BLaER1 treated with 17β-estradiol and CSF1 and Interleukin-3, amounts not matched to agents 10 nM and 100 nM (cell line): ENCODE data around the gene TRIM71.

Source experiments
- H3K27ac ChIP-seq, 11 experiments: shearing (Covaris generic); formaldehyde crosslinking; 2 replicates each; pipeline ENCODE4 v1.8.1; 2022
- H3K27me3 ChIP-seq, 11 experiments: shearing (Covaris generic); formaldehyde crosslinking; 2 replicates each; pipeline ENCODE4 v1.8.1; 2022
- H3K36me3 ChIP-seq, 11 experiments: shearing (Covaris generic); formaldehyde crosslinking; 2 replicates each; pipeline ENCODE4 v1.8.1; 2022
- H3K4me1 ChIP-seq, 10 experiments: shearing (Covaris generic); formaldehyde crosslinking; 2 replicates each; pipeline ENCODE4 v1.8.1; 2022
- H3K4me2 ChIP-seq, 11 experiments: shearing (Covaris generic); formaldehyde crosslinking; 2 replicates each; pipeline ENCODE4 v1.8.1; 2022
- H3K4me3 ChIP-seq, 10 experiments: shearing (Covaris generic); formaldehyde crosslinking; 2 replicates each; pipeline ENCODE4 v1.8.1; 2022
- H3K9ac ChIP-seq, 11 experiments: shearing (Covaris generic); formaldehyde crosslinking; 2 replicates each; pipeline ENCODE4 v1.8.1; 2022
- H3K9me3 ChIP-seq, 11 experiments: shearing (Covaris generic); formaldehyde crosslinking; replicated peaks in 1 of 11; 2 replicates each; pipeline ENCODE4 v1.8.1; 2022
- H4K20me1 ChIP-seq, 11 experiments: shearing (Covaris generic); formaldehyde crosslinking; 2 replicates each; pipeline ENCODE4 v1.8.1; 2022
- Cebpa-rat ChIP-seq, 11 experiments: shearing (Covaris generic); IDR thresholded peaks; 2 replicates each; pipeline ENCODE4 v1.8.1; 2022

The TRIM71 gene

DNA sequence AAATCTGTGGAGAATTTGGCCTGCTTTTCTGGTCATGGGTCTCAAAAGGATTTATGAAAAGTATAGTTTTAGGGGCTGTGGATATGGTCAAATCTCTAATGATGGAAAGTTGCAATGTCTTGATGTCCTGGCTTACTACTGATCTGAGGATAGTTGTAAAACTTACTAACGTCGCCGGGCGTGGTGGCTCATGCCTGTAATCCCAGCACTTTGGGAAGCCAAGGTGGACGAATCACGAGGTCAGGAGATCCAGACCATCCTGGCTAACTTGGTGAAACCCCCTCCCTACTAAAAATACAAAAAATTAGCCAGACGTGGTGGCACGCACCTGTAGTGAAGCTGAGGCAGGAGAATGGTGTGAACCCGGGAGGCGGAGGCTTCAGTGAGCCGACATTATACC lies 19.6 kb downstream of the TRIM71 start:
- Histone ChIP-seq H4K20me1 (no peaks in the 10 kb centered on the region; a peak in 1 of 22 replicates), H3K9ac (no peak overlapping the region)

DNA sequence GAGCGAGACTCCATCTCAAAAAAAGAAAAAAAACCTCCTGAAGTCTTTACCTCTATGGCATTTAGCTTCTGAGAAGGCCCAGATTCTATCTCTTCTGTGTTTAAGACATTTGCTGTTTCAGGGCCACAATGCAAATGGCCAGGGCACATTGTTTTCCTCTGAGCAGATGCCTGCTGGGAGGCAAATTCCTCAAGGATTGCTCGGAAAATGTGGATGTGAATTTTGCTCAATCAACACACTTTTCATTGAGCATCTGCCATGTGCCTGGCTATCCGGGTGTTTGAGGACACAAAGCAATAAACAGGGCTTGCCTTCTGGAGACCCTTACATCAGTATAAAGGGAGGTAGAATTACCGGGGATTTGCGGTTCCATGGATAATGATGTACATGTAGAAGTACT lies 20.0 kb downstream of the TRIM71 start:
- Histone ChIP-seq H3K4me2 (no peak overlapping the region), H3K4me1 (peaks cover 8 to 17% (median 11%) of the 10 kb centered on the region in 10 experiments), H3K4me3 (no peak overlapping the region)

More for the DNA sequence above, 19.6 kb downstream of the TRIM71 start:
- Histone ChIP-seq H3K4me2 (no peak overlapping the region), H3K9me3 (peaks cover 0 to 10% (median 0%) of the 10 kb centered on the region in 11 experiments; a peak in 2 of 22 replicates), H3K27me3 (no peaks in the 10 kb centered on the region), H3K27ac (no peak overlapping the region), H3K4me1 (peaks cover 3 to 13% (median 6%) of the 10 kb centered on the region in 10 experiments), H3K36me3 (no peaks in the 10 kb centered on the region), H3K4me3 (no peak overlapping the region)
- no peak for TF ChIP-seq Cebpa-rat (IDR thresholded peaks at IDR 0.05)

GRCh38 chr3:32839714-32840085 lies 21.9 kb downstream of the TRIM71 start:
- TF ChIP-seq Cebpa-rat (IDR thresholded peaks at IDR 0.05), result no peak
- Histone ChIP-seq H3K9me3 (peaks cover 0 to 10% (median 0%) of the 10 kb centered on the region in 11 experiments; a peak in 2 of 22 replicates), H3K4me3 (no peak overlapping the region), H3K4me2 (no peak overlapping the region), H3K27ac (no peak overlapping the region), H3K36me3 (no peaks in the 10 kb centered on the region), H4K20me1 (no peaks in the 10 kb centered on the region; a peak in 1 of 22 replicates), H3K9ac (no peak overlapping the region), H3K27me3 (no peaks in the 10 kb centered on the region), H3K4me1 (peaks cover 13 to 24% (median 17%) of the 10 kb centered on the region in 10 experiments)

More for the DNA sequence above, 20.0 kb downstream of the TRIM71 start:
- H3K9me3 ChIP-seq, result peaks cover 0 to 10% (median 0%) of the 10 kb centered on the region in 11 experiments; a peak in 2 of 22 replicates
- no peaks in the 10 kb centered on the region; a peak in 1 of 22 replicates for H4K20me1 ChIP-seq
- no peak for TF ChIP-seq Cebpa-rat (IDR thresholded peaks at IDR 0.05)
- H3K9ac ChIP-seq, result no peak overlapping the region
- H3K27ac ChIP-seq, result no peak overlapping the region
- no peaks in the 10 kb centered on the region for H3K36me3 ChIP-seq
- H3K27me3 ChIP-seq, result no peaks in the 10 kb centered on the region

DNA sequence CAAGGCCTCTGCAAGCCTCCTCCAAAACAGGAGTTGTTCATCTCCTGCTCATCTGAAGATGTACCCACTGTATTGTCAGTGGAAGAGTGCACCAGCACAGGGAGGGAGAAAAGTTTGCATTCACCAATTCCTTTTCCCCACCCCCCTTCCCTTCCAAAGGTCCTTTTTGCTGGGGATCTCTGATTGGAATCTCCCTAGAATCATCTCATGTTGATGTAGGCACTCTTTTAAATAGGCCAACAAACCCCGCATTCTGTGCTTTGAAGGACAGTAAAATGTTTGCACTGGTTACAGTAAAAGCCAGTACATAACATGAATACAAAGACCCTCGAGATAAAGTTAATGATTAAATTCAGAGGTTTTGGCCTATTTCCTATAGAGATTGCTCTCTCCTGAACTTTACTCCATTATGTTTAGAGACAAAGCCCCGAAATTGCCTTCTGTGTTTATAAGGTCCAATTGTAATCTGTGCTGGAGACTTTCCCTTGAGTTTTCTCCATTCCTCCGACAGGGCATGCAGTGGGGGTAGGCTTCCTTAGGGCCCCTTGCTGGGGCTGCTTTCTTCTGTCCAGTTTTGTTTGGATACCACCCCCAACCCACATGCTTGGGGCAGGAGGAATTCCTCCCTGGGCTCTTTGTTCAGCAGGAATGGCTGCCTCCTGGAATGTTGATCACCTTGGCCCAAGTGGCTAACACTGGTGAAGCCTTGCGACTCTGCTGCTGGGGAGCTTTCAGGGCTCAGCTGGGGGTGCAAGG lies 22.5 kb downstream of the TRIM71 start:
- no peak for TF ChIP-seq Cebpa-rat (IDR thresholded peaks at IDR 0.05)

DNA sequence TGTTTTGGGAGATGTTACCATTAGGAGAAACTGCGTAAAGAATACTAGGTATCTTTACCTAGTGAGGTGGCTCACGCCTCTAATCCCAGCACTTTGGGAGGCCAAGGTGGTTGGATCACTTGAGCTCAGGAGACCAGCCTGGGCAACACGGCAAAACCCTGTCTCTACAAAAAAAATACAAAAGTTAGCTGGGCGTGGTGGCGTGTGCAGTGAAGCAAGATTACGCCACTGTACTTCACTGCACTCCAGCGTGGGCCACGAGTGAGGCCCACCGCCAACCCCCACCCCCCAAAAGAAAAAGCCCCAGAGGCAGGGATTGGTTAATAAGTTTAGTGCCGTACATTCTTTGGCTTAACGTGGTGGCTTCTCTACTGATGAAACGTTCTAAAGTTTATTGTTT lies 23.5 kb downstream of the TRIM71 start:
- H3K4me3 ChIP-seq, result no peak overlapping the region
- H3K4me2 ChIP-seq, result peak overlapping the region in 1 of 11 experiments; percentile 73; a peak in 1 of 22 replicates
- no peak overlapping the region for H3K27ac ChIP-seq
- H3K36me3 ChIP-seq, result no peaks in the 10 kb centered on the region
- H3K4me1 ChIP-seq, result peaks cover 13 to 24% (median 17%) of the 10 kb centered on the region in 10 experiments
- H3K9me3 ChIP-seq, result peaks cover 0 to 10% (median 0%) of the 10 kb centered on the region in 11 experiments; a peak in 2 of 22 replicates
- H4K20me1 ChIP-seq, result no peaks in the 10 kb centered on the region
- H3K27me3 ChIP-seq, result no peaks in the 10 kb centered on the region
- no peak for TF ChIP-seq Cebpa-rat (IDR thresholded peaks at IDR 0.05)
- H3K9ac ChIP-seq, result no peak overlapping the region

More for the DNA sequence above, 22.5 kb downstream of the TRIM71 start:
- Histone ChIP-seq H3K36me3 (no peaks in the 10 kb centered on the region), H3K27me3 (no peaks in the 10 kb centered on the region), H4K20me1 (no peaks in the 10 kb centered on the region), H3K4me1 (peaks cover 13 to 24% (median 17%) of the 10 kb centered on the region in 10 experiments), H3K9ac (no peak overlapping the region), H3K4me3 (no peak overlapping the region), H3K27ac (no peak overlapping the region), H3K4me2 (no peak overlapping the region), H3K9me3 (peaks cover 0 to 10% (median 0%) of the 10 kb centered on the region in 11 experiments; a peak in 2 of 22 replicates)

GRCh38 chr3:32841867-32842470 lies 24.2 kb downstream of the TRIM71 start:
- no peak for TF ChIP-seq Cebpa-rat (IDR thresholded peaks at IDR 0.05)
- H3K9me3 ChIP-seq, result peaks cover 0 to 10% (median 0%) of the 10 kb centered on the region in 11 experiments; a peak in 2 of 22 replicates
- H3K4me3 ChIP-seq, result no peak overlapping the region
- peak overlapping the region in 1 of 11 experiments; percentile 10; a peak in 1 of 22 replicates for H3K27ac ChIP-seq
- H4K20me1 ChIP-seq, result no peaks in the 10 kb centered on the region
- H3K4me2 ChIP-seq, result peak overlapping the region; percentile 35 to 81 (median 67); a peak in 18 of 22 replicates
- H3K36me3 ChIP-seq, result no peaks in the 10 kb centered on the region
- no peak overlapping the region for H3K9ac ChIP-seq
- no peaks in the 10 kb centered on the region for H3K27me3 ChIP-seq
- peaks cover 13 to 24% (median 17%) of the 10 kb centered on the region in 10 experiments for H3K4me1 ChIP-seq

DNA sequence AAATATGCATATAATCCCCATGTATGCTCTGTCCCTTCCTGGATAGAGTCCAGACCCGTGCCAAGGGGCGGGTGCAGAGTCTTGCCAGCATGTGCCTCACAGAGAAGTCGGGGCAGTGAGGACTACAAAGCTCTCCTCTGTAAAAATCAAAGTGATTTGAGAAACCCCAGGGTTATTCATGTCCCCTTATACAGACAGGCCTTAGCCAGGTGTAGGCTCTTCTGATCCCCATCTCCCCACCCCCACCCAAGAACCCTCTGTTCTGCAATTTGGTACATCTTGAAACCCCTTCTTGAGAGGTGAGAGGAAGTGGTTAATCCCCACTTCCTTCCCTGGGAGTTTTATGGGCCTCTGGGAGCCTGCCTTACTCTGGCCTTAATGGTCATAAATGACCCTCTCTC lies 24.7 kb downstream of the TRIM71 start:
- Histone ChIP-seq H4K20me1 (no peaks in the 10 kb centered on the region), H3K9ac (no peak overlapping the region), H3K4me3 (no peak overlapping the region), H3K36me3 (no peaks in the 10 kb centered on the region), H3K9me3 (peaks cover 0 to 10% (median 0%) of the 10 kb centered on the region in 11 experiments; a peak in 2 of 22 replicates), H3K4me2 (peak overlapping the region; percentile 35 to 81 (median 67); a peak in 21 of 22 replicates), H3K27me3 (no peaks in the 10 kb centered on the region), H3K27ac (peak overlapping the region in 1 of 11 experiments; percentile 10; a peak in 1 of 22 replicates), H3K4me1 (peaks cover 13 to 24% (median 17%) of the 10 kb centered on the region in 10 experiments)
- TF ChIP-seq Cebpa-rat (IDR thresholded peaks at IDR 0.05), result no peak

GRCh38 chr3:32842987-32843386 lies 25.2 kb downstream of the TRIM71 start:
- H4K20me1 ChIP-seq, result no peaks in the 10 kb centered on the region
- H3K27me3 ChIP-seq, result no peaks in the 10 kb centered on the region
- H3K36me3 ChIP-seq, result no peaks in the 10 kb centered on the region
- TF ChIP-seq Cebpa-rat (IDR thresholded peaks at IDR 0.05), result no peak
- peaks cover 13 to 24% (median 17%) of the 10 kb centered on the region in 10 experiments for H3K4me1 ChIP-seq
- H3K9me3 ChIP-seq, result peaks cover 0 to 10% (median 0%) of the 10 kb centered on the region in 11 experiments; a peak in 2 of 22 replicates
- peak overlapping the region; percentile 35 to 81 (median 67); a peak in 21 of 22 replicates for H3K4me2 ChIP-seq
- H3K27ac ChIP-seq, result no peak overlapping the region; a peak in 1 of 22 replicates
- H3K4me3 ChIP-seq, result no peak overlapping the region
- H3K9ac ChIP-seq, result no peak overlapping the region
